GM12801 (cell line): ENCODE data around the gene SETMAR.

Experiments used
- TF ChIP-seq, protein P1 (sequence below): IDR thresholded peaks from one replicate; pipeline ENCODE4 v1.5.1; 2011; ENCODE audit warnings: control low read depth; ENCODE audit not compliant: insufficient read length; ENCODE audit errors: extremely low read depth

SETMAR gene

GRCh38 chr3:4306091-4306490, 2.9 kb downstream of the SETMAR start:
- TF ChIP-seq, protein P1, sequence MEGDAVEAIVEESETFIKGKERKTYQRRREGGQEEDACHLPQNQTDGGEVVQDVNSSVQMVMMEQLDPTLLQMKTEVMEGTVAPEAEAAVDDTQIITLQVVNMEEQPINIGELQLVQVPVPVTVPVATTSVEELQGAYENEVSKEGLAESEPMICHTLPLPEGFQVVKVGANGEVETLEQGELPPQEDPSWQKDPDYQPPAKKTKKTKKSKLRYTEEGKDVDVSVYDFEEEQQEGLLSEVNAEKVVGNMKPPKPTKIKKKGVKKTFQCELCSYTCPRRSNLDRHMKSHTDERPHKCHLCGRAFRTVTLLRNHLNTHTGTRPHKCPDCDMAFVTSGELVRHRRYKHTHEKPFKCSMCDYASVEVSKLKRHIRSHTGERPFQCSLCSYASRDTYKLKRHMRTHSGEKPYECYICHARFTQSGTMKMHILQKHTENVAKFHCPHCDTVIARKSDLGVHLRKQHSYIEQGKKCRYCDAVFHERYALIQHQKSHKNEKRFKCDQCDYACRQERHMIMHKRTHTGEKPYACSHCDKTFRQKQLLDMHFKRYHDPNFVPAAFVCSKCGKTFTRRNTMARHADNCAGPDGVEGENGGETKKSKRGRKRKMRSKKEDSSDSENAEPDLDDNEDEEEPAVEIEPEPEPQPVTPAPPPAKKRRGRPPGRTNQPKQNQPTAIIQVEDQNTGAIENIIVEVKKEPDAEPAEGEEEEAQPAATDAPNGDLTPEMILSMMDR: no peak

DNA sequence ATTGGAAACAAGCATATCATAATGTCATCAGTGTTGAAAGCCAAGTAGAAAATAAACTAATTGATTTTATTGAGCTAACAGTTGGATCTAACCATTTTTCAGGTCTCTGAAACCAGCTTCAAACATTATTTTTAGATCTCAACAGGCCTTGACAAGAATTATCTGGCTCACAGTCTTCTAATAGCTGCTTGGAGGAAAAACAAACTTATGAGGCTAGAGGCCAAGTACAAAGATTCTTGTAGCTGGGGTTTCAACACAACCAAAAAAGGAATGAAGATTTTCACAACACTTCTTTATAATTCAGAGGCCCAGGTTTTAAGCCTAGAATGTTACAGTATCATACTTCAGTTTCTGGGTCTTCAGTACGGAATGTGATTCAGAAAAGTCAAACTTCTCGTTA, 3.7 kb downstream of the SETMAR start:
- TF ChIP-seq, protein P1: no peak

DNA sequence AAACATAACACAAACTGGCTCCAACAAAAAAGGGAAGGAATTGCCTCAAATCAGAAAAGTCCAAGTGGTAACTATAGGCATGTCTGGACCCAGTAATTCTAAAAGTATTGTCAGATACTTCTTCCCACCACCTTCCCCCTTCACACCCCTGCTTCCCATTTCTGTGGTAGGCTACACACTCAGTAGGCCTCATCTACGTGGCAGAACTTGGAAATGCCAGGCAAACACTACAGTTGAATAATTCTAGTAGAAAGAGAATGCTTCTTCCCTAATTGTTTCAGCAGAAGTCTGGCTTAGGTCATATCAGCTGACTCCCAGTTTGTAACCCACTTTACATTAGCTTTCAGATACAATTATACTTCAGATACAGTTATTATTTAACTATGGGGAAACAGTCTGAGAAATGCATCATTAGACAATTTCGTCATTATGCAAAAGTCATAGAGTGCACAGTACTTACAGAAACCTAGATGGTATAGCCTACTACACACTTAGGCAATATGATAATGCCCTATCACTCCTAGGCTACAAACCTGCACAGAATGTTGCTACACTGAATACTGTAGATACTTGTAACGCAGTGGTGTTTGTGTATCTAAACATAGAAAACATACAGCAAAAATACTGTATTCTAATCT, 6.4 kb downstream of the SETMAR start:
- TF ChIP-seq, protein P1: no peak

- TF ChIP-seq, protein P1: no peak
These were observed 7.8 kb downstream of the SETMAR start for GRCh38 chr3:4310971-4311370.

DNA sequence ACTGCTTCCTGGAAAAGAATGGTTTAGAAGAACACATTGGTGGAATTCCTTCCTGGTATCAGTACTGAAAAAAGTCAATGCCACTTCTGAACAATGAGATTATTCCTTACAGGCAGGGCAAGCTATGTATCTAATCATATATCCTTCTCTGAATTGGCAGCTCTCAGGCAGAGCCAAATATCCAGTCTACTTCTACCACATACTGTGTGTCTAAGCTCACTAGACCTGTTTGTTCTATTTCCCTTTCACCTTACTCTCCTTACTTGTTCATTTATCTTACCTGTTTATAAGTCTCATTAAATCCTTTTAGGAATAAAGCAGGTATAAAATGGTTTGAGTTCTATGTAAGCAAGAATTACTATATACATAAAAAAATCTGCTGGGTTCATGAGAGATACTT, 8.3 kb downstream of the SETMAR start:
- TF ChIP-seq, protein P1: no peak

DNA sequence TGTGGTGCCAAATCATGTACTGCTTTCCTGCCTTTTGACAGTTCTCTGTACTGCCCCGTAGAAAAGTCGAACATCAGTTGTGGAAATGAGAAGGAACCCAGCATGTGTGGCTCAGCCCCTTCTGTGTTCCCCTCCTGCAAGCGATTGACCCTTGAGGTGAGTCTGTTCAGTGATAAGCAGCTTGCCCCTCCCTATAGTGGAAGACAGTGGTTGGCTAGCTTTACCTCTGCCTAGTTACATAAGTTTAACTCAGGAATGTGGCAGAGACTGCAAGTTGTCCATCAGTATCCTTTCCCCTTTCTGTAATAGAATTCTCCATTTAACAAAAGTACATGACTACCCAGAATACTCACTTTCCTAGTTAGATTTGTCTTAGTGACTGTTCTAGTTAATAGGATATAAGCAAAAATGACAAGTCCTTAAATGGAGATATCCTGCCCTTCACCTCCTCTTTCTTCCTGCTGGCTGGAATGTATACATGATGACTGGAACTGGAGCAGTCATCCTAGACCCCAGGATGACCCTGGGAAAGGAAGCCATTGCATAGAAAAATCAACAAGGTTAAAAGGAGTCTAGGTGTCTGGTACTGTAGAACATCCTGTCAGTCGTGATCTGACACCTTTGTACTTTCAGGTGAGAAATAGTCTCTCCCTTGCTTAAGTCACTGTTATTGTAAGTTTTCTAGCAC, 10.6 kb downstream of the SETMAR start:
- TF ChIP-seq, protein P1: no peak

DNA sequence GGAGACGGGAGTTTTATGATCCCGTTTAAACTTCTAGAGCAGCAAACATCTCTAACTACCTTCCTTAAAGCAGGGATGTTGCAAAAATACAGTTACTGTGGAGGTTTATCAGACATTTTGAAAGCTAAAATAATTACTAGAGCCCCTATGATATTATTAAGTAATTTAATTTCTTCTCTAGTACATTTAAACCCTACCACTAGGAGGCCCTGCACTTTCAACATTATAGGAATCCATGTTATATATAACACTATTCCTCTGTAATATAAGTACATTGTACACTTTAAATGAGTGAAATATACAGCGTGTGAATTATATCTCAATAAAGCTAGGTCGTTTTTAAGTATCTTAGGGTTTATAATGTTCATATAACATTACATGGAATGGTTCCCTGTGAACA, 11.5 kb downstream of the SETMAR start:
- TF ChIP-seq, protein P1: no peak
